Kidney epithelial cell (primary cell): ENCODE results near the gene MCM3AP. TPM values are rescaled to one million over a fixed set of nuclear protein-coding genes. Genes with fewer than 3 reads are reported as not detected.

ENCODE experiments used
- DNase-seq: peaks from one replicate; pipeline ENCODE4 v3.0.0-alpha.2; 2010; ENCODE audit warnings: low read depth
- H3K27me3 ChIP-seq: 2 replicates; pipeline ENCODE4 v1.6.0; 2011; ENCODE audit warnings: low read length; ENCODE audit not compliant: control insufficient read depth, insufficient read depth
- H3K36me3 ChIP-seq: 2 replicates; pipeline ENCODE4 v1.5.1; 2011; ENCODE audit warnings: low read length; ENCODE audit not compliant: control insufficient read depth, insufficient read depth
- H3K4me3 ChIP-seq: 2 replicates; pipeline ENCODE4 v1.5.1; 2011; ENCODE audit warnings: low read depth, mild to moderate bottlenecking, control low read depth, low read length
- CTCF ChIP-seq: IDR thresholded peaks from 2 replicates; pipeline ENCODE4 v1.5.1; 2011; ENCODE audit warnings: mild to moderate bottlenecking, moderate library complexity, low read length, control low read depth, inconsistent platforms; ENCODE audit not compliant: insufficient read depth, poor library complexity, severe bottlenecking
- total RNA-seq: library from RNA; depleted of rRNA; stranded (reverse); fragments of >200 nt; gene quantifications from 2 replicates; pipeline ENCODE4 v1.2.3, GENCODE V29; 2015

Gene MCM3AP
- total RNA-seq, 1 donor from 2014 or later = 63.7 TPM

GRCh38 chr21:46255166-46255565, 30.2 kb downstream of the MCM3AP start:
- TF ChIP-seq CTCF = no peak
- Histone ChIP-seq H3K4me3 (no peak overlapping the region), H3K36me3 (peaks cover 12% of the 10 kb centered on the region), H3K27me3 (no peaks in the 10 kb centered on the region)
- no peak for DNase-seq

- DNase-seq = no peak
- no peak overlapping the region for H3K4me3 ChIP-seq
- H3K36me3 ChIP-seq = peaks cover 12% of the 10 kb centered on the region
- no peaks in the 10 kb centered on the region for H3K27me3 ChIP-seq
- no peak for TF ChIP-seq CTCF
These were observed 31.0 kb downstream of the MCM3AP start for GRCh38 chr21:46254208-46254975.

DNA sequence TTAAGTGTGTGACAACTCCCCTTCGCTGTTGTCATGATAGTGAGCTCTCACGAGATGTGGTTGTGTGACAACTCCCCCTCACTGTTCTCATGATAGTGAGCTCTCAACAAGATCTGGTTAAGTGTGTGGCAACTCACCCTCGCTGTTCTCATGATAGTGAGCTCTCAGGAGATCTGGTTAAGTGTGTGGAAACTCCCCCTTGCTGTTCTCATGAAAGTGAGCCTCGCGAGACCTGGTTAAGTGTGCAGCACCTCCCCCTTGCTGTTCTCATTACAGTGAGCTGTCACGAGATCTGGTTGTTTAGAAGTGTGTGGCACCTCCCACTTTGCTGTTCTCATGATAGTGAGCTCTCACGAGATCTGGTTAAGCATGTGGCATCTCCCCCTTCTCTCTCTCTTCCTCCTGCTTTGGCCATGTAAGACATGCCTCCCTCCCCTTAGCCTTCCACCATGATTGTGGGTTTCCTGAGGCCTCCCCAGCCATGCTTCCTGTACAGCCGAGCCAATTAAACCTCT, 31.7 kb downstream of the MCM3AP start:
- Histone ChIP-seq H3K27me3 (no peaks in the 10 kb centered on the region), H3K4me3 (no peak overlapping the region), H3K36me3 (peaks cover 12% of the 10 kb centered on the region)
- no peak for TF ChIP-seq CTCF
- DNase-seq = no peak

- TF ChIP-seq CTCF = no peak
- DNase-seq = no peak
- H3K4me3 ChIP-seq = no peak overlapping the region
- peaks cover 13% of the 10 kb centered on the region for H3K36me3 ChIP-seq
- H3K27me3 ChIP-seq = no peaks in the 10 kb centered on the region
These were observed 32.6 kb downstream of the MCM3AP start for GRCh38 chr21:46252840-46253239.

- Histone ChIP-seq H3K27me3 (no peaks in the 10 kb centered on the region), H3K36me3 (peaks cover 5% of the 10 kb centered on the region), H3K4me3 (no peak overlapping the region)
- no peak for DNase-seq
- TF ChIP-seq CTCF = no peak
These were observed 35.2 kb downstream of the MCM3AP start for GRCh38 chr21:46250146-46250725.
